GM12878 (cell line): ENCODE results near the gene TBC1D19. TPM values are rescaled to one million over a fixed set of nuclear protein-coding genes. Genes with fewer than 3 reads are reported as not detected.

Source experiments
- ATAC-seq: fragments of 200-7000 bp; cut with Tn5 transposase; 3 replicates; pipeline ENCODE4 v1.9.1; 2020; ENCODE audit warnings: mild to moderate bottlenecking, moderate library complexity
- BruUV-seq: library from RNA; stranded (reverse); fragments of 400-500 nt; replicated peaks from 2 replicates; lab custom pipeline; 2021; lab: Mats Ljungman, UMichigan
- CTCF ChIA-PET: fragments of 300-600 bp; sonication (Branson Sonifier 250); formaldehyde crosslinking; extraction: SDS; loops from one replicate; lab custom pipeline; 2021; ENCODE audit warnings: inconsistent platforms; lab: Yijun Ruan, JAX
- POLR2A ChIA-PET: fragments of 350-600 bp; formaldehyde crosslinking; extraction: SDS; loops from one replicate; lab custom pipeline; 2021; ENCODE audit warnings: inconsistent platforms; lab: Charles Lee
- RAD21 ChIA-PET: fragments of 300-600 bp; sonication (Branson Sonifier 250); formaldehyde crosslinking; loops from one replicate; lab custom pipeline; 2023; ENCODE audit warnings: antibody characterized with exemption; ENCODE audit not compliant: unreplicated experiment; lab: Charles Lee
- SMC1A ChIA-PET: fragments of 300-600 bp; sonication (Branson Sonifier 250); formaldehyde crosslinking; loops from one replicate; lab custom pipeline; 2023; ENCODE audit not compliant: unreplicated experiment, uncharacterized antibody; lab: Charles Lee
- DNase-seq: peaks from one replicate; pipeline ENCODE4 v3.0.0-alpha.2; 2011; ENCODE audit warnings: low read depth, low spot score
- FAIRE-seq: peaks from 3 replicates; lab custom pipeline; 2011; peaks lifted over from hg19 to GRCh38; lab: Jason Lieb, UNC
- H2AFZ ChIP-seq: 2 replicates; pipeline ENCODE4 v1.6.0; 2011; ENCODE audit warnings: low read depth, low read length, control low read depth; ENCODE audit not compliant: control insufficient read depth
- H3K27ac ChIP-seq: 2 replicates; pipeline ENCODE4 v1.5.1; 2011; ENCODE audit warnings: control low read depth; ENCODE audit not compliant: control insufficient read depth, insufficient read depth
- H3K27me3 ChIP-seq, 2 experiments: replicated peaks in 1 of 2; 2 replicates each; pipeline versions ENCODE4 v1.6.0 to v1.6.1; 2011; ENCODE audit warnings: low read length in 1 of 2; ENCODE audit not compliant: control insufficient read depth in 2 of 2, insufficient read depth in 2 of 2
- H3K36me3 ChIP-seq, 2 experiments: 2 replicates each; pipeline ENCODE4 v1.5.1; 2011; ENCODE audit warnings: low read length in 1 of 2; ENCODE audit not compliant: control insufficient read depth in 2 of 2, insufficient read depth in 2 of 2
- H3K4me1 ChIP-seq: 2 replicates; pipeline ENCODE4 v1.6.1; 2011; ENCODE audit warnings: mild to moderate bottlenecking, low read length, moderate library complexity, mixed read lengths; ENCODE audit not compliant: control insufficient read depth, insufficient read depth
- H3K4me2 ChIP-seq: 2 replicates; pipeline ENCODE4 v1.6.0; 2011; ENCODE audit warnings: control low read depth; ENCODE audit not compliant: control insufficient read depth, insufficient read depth
- H3K4me3 ChIP-seq: fragments of 200-600 bp; sonication (generic); 2 replicates; pipeline ENCODE4 v1.5.1; 2016
- H3K79me2 ChIP-seq: 2 replicates; pipeline ENCODE4 v1.6.0; 2011; ENCODE audit warnings: low read length; ENCODE audit not compliant: control insufficient read depth, insufficient read depth
- H3K9ac ChIP-seq: 2 replicates; pipeline ENCODE4 v1.8.0; 2011; ENCODE audit warnings: low read length, control low read depth, mixed read lengths; ENCODE audit not compliant: control insufficient read depth, insufficient read depth
- H3K9me3 ChIP-seq: replicated peaks from 3 replicates; pipeline ENCODE4 v1.5.1; 2011; ENCODE audit warnings: mild to moderate bottlenecking, low read length; ENCODE audit not compliant: control insufficient read depth, insufficient read depth
- H4K20me1 ChIP-seq: 2 replicates; pipeline ENCODE4 v1.6.0; 2011; ENCODE audit not compliant: control insufficient read depth, insufficient read depth
- BRCA1 ChIP-seq: IDR thresholded peaks from 2 replicates; pipeline ENCODE4 v1.6.1; 2011; ENCODE audit warnings: low read depth, low read length, improper control_type of control experiment
- FOXM1 ChIP-seq: IDR thresholded peaks from 2 replicates; pipeline ENCODE4 v1.6.1; 2012; ENCODE audit warnings: low read depth, mild to moderate bottlenecking, inconsistent platforms, low read length, moderate library complexity
- KDM1A ChIP-seq: fragments of 200-600 bp; sonication (generic); IDR thresholded peaks from 2 replicates; pipeline ENCODE4 v1.6.1; 2016; ENCODE audit warnings: borderline replicate concordance
- MTA3 ChIP-seq: IDR thresholded peaks from 2 replicates; pipeline ENCODE4 v1.6.1; 2012; ENCODE audit warnings: low read length, inconsistent platforms, borderline replicate concordance
- NFYB ChIP-seq: IDR thresholded peaks from 2 replicates; pipeline ENCODE4 v1.6.1; 2011; ENCODE audit warnings: low read depth, mild to moderate bottlenecking, low read length, improper control_type of control experiment, moderate library complexity; ENCODE audit not compliant: insufficient read depth
- POU2F2 ChIP-seq: IDR thresholded peaks from 3 replicates; pipeline ENCODE4 v1.6.1; 2011; ENCODE audit warnings: low read depth, mild to moderate bottlenecking, low read length, borderline replicate concordance
- WGBS: methylation state at CpG from one replicate; pipeline ENCODE4 v1.1.6; 2016; ENCODE audit warnings: low lambda C conversion rate; ENCODE audit not compliant: insufficient replicate concordance, insufficient coverage; ENCODE audit errors: missing lambda C conversion rate; 5-methylcytosine and 5-hydroxymethylcytosine counted together
- in situ Hi-C: fragments of 300-500 bp; cut with MboI; formaldehyde crosslinking; loops from 9 replicates; pipeline ENCODE4 v1.14.3; 2018; ENCODE audit warnings: mixed read lengths
- intact Hi-C: fragments of 100-400 bp; cut with micrococcal nuclease; formaldehyde crosslinking; loops from one replicate; pipeline ENCODE4 v1.14.2; 2022; ENCODE audit not compliant: unreplicated experiment
- polyA plus RNA-seq, 11 experiments: library from polyadenylated mRNA; depleted of rRNA in 4 of 11; unstranded in 6 of 11; stranded (reverse) in 5 of 11; fragments of >200 nt; fragmentation: Nextera tagmentation in 4 of 11; fragmentation: Illumina TruSeq in 1 of 11; extraction: Ambion mirVana in 4 of 11; extraction: Trizol in 1 of 11; gene quantifications; 1 replicate in 1 of 11; 2 replicates in 10 of 11; pipeline versions ENCODE4 v1.2.1 to v1.2.3, GENCODE V29; 2011 to 2016; ENCODE audit warnings: inconsistent platforms in 2 of 11, missing spikeins in 2 of 11, low read depth in 1 of 11
- total RNA-seq, 4 experiments: library from RNA; depleted of rRNA in 3 of 4; stranded (reverse); fragments of >200 nt in 3 of 4; fragmentation: Illumina TruSeq in 1 of 4; extraction: Trizol in 1 of 4; gene quantifications; 2 replicates each; pipeline versions ENCODE4 v1.2.1 to v1.2.3, GENCODE V29; 2013 to 2021

Gene TBC1D19
- total and polyA plus RNA-seq, 10 of the 15 experiments (the other 5 are each of a cell fraction or from before 2014, with no cell fraction given): 0.29 to 3.9 (median 2.1) TPM

DNA sequence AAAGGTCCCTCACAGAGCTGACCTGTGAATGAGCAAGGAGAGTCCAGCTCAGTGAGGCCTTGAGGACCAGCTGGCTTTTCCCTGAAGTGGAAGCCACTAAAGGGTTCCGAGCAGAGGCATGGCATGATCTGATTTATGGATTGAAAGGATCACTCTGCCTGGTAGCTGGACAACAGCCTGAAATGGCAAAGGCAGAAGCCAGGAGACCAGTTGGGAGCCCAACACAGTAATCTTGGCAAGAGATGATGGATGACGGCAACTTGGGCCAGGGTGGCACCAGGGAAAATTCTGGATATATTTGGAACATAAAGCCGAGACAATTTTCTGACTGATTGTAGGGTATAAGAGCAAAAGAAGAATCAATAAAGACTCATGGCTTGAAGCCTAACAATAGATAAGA is 207.5 kb downstream of the TBC1D19 start:
- ChIA-PET POLR2A (no interaction called here), SMC1A (no interaction called here), CTCF (interaction anchor here (0.6 to 1.7 kb wide), 3 partner anchors 10 to 215 kb away, joined by 3 to 4 read pairs (median 3); no protein-coding TSS in a partner anchor), RAD21 (no interaction called here)
- ATAC-seq (no peak), FAIRE-seq (no peak), DNase-seq (no peak)
- H3K9ac ChIP-seq: no peak overlapping the region
- TF ChIP-seq POU2F2 (no peak), FOXM1 (no peak), BRCA1 (no peak)
- no peak overlapping the region for H3K4me3 ChIP-seq
- no TSS peak for BruUV-seq
- H3K4me2 ChIP-seq: no peak overlapping the region
- H4K20me1 ChIP-seq: no peaks in the 10 kb centered on the region
- no peaks in the 10 kb centered on the region for H3K36me3 ChIP-seq
- in situ Hi-C loops: no loop called here
- H3K79me2 ChIP-seq: no peaks in the 10 kb centered on the region
- no peak overlapping the region for H3K27ac ChIP-seq
- 63% methylated on average over 3 of the region's 3 CpGs for WGBS
- peaks cover 7% of the 10 kb centered on the region for H3K4me1 ChIP-seq
- no peak overlapping the region for H2AFZ ChIP-seq
- intact Hi-C loops: no loop called here
- H3K9me3 ChIP-seq: no peaks in the 10 kb centered on the region
- H3K27me3 ChIP-seq: no peaks in the 10 kb centered on the region

DNA sequence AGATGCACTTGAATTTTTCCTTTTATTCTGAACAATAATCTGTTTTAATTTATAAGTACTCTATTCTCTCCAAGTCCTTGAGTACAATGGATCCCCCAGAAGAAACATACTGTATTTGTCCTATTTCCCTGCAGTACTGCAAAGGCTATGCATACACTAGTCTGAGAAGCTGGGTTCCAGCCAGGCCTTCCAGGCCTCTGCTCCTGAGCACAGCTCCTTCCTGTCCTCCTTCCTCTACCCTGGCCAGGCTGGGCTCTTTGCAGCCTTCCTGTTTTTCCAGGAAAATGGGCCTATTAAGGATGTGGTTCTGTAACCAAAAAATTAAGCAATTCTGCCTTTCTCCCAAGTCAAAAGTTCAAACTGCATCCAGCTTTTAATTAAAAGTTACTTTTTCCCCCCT is 208.8 kb downstream of the TBC1D19 start:
- no peak for ATAC-seq
- SMC1A ChIA-PET: no interaction called here
- no peak overlapping the region for H3K4me3 ChIP-seq
- no peaks in the 10 kb centered on the region for H3K27me3 ChIP-seq
- TF ChIP-seq KDM1A: no peak
- TF ChIP-seq MTA3: no peak
- TF ChIP-seq NFYB: no peak
- in situ Hi-C loops (no loop called here), intact Hi-C loops (no loop called here)
- H3K9me3 ChIP-seq: no peaks in the 10 kb centered on the region
- no peaks in the 10 kb centered on the region for H3K79me2 ChIP-seq
- H3K9ac ChIP-seq: no peak overlapping the region
- CTCF ChIA-PET: interaction anchor here (1.6 kb wide), 1 partner anchor 9 kb away, joined by 4 read pairs; no protein-coding TSS in a partner anchor
- H3K27ac ChIP-seq: no peak overlapping the region
- FAIRE-seq: no peak
- H3K4me2 ChIP-seq: no peak overlapping the region
- no TSS peak for BruUV-seq
- H3K36me3 ChIP-seq: no peaks in the 10 kb centered on the region
- RAD21 ChIA-PET: interaction anchor here (1.2 kb wide), 1 partner anchor 210 kb away, joined by 4 read pairs; no protein-coding TSS in a partner anchor
- POLR2A ChIA-PET: no interaction called here
- no peaks in the 10 kb centered on the region for H4K20me1 ChIP-seq
- no peak for DNase-seq
- H3K4me1 ChIP-seq: peaks cover 5% of the 10 kb centered on the region
- no peak overlapping the region for H2AFZ ChIP-seq
